Astrocyte (in vitro differentiated cells and primary cell): ENCODE data around the gene KRT26. TPM values are rescaled to one million over a fixed set of nuclear protein-coding genes. Genes with fewer than 3 reads are reported as not detected.

Experiments used
- DNase-seq: peaks from one replicate; pipeline ENCODE4 v3.0.0-alpha.2; 2010; ENCODE audit warnings: low read depth
- FAIRE-seq: peaks from 2 replicates; lab custom pipeline; 2011; peaks lifted over from hg19 to GRCh38; lab: Jason Lieb, UNC
- H2AFZ ChIP-seq: 2 replicates; pipeline ENCODE4 v1.6.0; 2012; ENCODE audit warnings: low read depth, low read length, inconsistent platforms
- H3K27ac ChIP-seq: 2 replicates; pipeline ENCODE4 v1.5.1; 2011; ENCODE audit warnings: low read depth, low read length, inconsistent platforms
- H3K27me3 ChIP-seq: 2 replicates; pipeline ENCODE4 v1.6.0; 2011; ENCODE audit warnings: low read length, inconsistent platforms; ENCODE audit not compliant: insufficient read depth
- H3K36me3 ChIP-seq: 2 replicates; pipeline ENCODE4 v1.5.1; 2011; ENCODE audit warnings: low read length, inconsistent platforms; ENCODE audit not compliant: insufficient read depth
- H3K4me1 ChIP-seq: 2 replicates; pipeline ENCODE4 v1.5.1; 2011; ENCODE audit warnings: low read length, inconsistent platforms; ENCODE audit not compliant: insufficient read depth
- H3K4me2 ChIP-seq: 2 replicates; pipeline ENCODE4 v1.6.0; 2012; ENCODE audit warnings: low read length, inconsistent platforms
- H3K4me3 ChIP-seq: 2 replicates; pipeline ENCODE4 v1.5.1; 2011; ENCODE audit warnings: low read depth, mild to moderate bottlenecking, low read length, inconsistent platforms; ENCODE audit not compliant: insufficient read depth
- H3K79me2 ChIP-seq: 2 replicates; pipeline ENCODE4 v1.6.0; 2012; ENCODE audit warnings: mild to moderate bottlenecking, low read length, inconsistent platforms; ENCODE audit not compliant: insufficient read depth
- H3K9ac ChIP-seq: 2 replicates; pipeline ENCODE4 v1.6.0; 2012; ENCODE audit warnings: mild to moderate bottlenecking, low read length, inconsistent platforms
- H3K9me3 ChIP-seq: 2 replicates; pipeline ENCODE4 v1.5.1; 2012; ENCODE audit warnings: low read depth, mild to moderate bottlenecking, low read length, inconsistent platforms; ENCODE audit not compliant: insufficient read depth
- H4K20me1 ChIP-seq: 2 replicates; pipeline ENCODE4 v1.6.0; 2012; ENCODE audit warnings: low read length, inconsistent platforms; ENCODE audit not compliant: insufficient read depth
- H3K27ac Mint-ChIP-seq: one replicate; pipeline ENCODE4 v1.8.0; 2021; ENCODE audit warnings: mild to moderate bottlenecking, mixed read lengths; ENCODE audit not compliant: unreplicated experiment
- H3K27me3 Mint-ChIP-seq: one replicate; pipeline ENCODE4 v1.8.0; 2021; ENCODE audit warnings: low read depth, mixed read lengths; ENCODE audit not compliant: unreplicated experiment
- H3K36me3 Mint-ChIP-seq: one replicate; pipeline ENCODE4 v1.8.0; 2021; ENCODE audit warnings: low read depth, mixed read lengths; ENCODE audit not compliant: unreplicated experiment
- H3K4me1 Mint-ChIP-seq: one replicate; pipeline ENCODE4 v1.8.0; 2021; ENCODE audit warnings: low read depth, mixed read lengths; ENCODE audit not compliant: unreplicated experiment
- H3K4me3 Mint-ChIP-seq: one replicate; pipeline ENCODE4 v1.8.0; 2021; ENCODE audit warnings: mild to moderate bottlenecking, moderate library complexity, mixed read lengths; ENCODE audit not compliant: unreplicated experiment
- H3K9me3 Mint-ChIP-seq: one replicate; pipeline ENCODE4 v1.8.0; 2021; ENCODE audit warnings: mild to moderate bottlenecking, mixed read lengths; ENCODE audit not compliant: unreplicated experiment
- EZH2 ChIP-seq: IDR thresholded peaks from 2 replicates; pipeline ENCODE4 v1.6.1; 2012; ENCODE audit warnings: mild to moderate bottlenecking, low read length, inconsistent platforms; ENCODE audit not compliant: insufficient read depth
- total RNA-seq: library from RNA; stranded (reverse); gene quantifications from 2 replicates; pipeline ENCODE4 v1.2.1, GENCODE V29; 2021
- TF ChIP-seq, protein P1 (sequence below): IDR thresholded peaks from 2 replicates; pipeline ENCODE4 v1.5.1; 2011; ENCODE audit warnings: low read depth, mild to moderate bottlenecking, inconsistent platforms, low read length, moderate library complexity; ENCODE audit not compliant: insufficient read depth

The KRT26 gene
- total RNA-seq, 1 donor from 2014 or later: not detected

DNA sequence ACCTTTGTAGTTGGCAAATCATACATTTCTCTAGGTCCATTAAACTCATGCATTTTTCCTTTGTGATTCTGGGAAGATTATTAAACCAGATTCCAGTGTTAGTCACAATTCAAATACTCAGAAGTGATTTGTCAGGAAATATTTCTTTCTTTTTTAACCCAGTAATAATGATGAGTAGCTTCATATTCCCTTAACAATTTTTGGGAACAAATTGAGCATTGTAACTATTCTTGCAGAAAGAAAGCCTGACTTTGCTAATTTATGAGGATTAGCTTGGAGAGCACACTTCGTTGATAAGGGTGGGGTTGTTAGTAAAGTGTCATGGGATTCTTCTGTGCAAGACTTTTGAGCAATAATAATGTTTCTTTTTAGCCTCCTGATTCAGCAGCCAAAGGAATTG lies 49.8 kb downstream of the KRT26 start:
- no peak overlapping the region for H2AFZ ChIP-seq

DNA sequence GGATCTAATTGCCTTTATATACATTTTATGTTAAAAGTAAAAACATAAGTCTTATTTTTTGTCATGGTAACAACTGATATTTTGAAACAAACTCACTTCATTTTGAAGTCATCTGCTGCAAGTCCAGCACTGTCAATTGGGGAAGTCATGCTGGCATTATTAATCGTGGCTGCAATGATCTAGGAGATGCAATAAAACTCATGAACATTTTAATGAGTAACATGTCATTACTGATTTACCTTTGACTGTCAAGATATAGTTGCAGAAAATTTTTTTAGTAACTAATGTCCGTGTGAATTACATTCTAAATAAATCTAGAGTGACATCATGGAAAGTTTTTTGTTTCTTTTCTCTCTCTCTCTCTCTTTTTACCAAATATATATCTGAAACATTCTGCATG lies 51.1 kb downstream of the KRT26 start:
- Histone ChIP-seq H3K9me3 (no peaks in the 10 kb centered on the region), H3K4me2 (no peak overlapping the region), H4K20me1 (no peaks in the 10 kb centered on the region), H3K4me1 (no peaks in the 10 kb centered on the region), H3K4me3 (no peak overlapping the region), H2AFZ (no peak overlapping the region), H3K27ac (no peak overlapping the region), H3K27me3 (peaks cover 16% of the 10 kb centered on the region), H3K79me2 (no peaks in the 10 kb centered on the region), H3K9ac (no peak overlapping the region), H3K36me3 (no peaks in the 10 kb centered on the region)
- H3K4me1 Mint-ChIP-seq: no peaks in the 10 kb centered on the region
- H3K27ac Mint-ChIP-seq: no peak overlapping the region
- FAIRE-seq (no peak), DNase-seq (no peak)
- TF ChIP-seq, protein P1, sequence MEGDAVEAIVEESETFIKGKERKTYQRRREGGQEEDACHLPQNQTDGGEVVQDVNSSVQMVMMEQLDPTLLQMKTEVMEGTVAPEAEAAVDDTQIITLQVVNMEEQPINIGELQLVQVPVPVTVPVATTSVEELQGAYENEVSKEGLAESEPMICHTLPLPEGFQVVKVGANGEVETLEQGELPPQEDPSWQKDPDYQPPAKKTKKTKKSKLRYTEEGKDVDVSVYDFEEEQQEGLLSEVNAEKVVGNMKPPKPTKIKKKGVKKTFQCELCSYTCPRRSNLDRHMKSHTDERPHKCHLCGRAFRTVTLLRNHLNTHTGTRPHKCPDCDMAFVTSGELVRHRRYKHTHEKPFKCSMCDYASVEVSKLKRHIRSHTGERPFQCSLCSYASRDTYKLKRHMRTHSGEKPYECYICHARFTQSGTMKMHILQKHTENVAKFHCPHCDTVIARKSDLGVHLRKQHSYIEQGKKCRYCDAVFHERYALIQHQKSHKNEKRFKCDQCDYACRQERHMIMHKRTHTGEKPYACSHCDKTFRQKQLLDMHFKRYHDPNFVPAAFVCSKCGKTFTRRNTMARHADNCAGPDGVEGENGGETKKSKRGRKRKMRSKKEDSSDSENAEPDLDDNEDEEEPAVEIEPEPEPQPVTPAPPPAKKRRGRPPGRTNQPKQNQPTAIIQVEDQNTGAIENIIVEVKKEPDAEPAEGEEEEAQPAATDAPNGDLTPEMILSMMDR: no peak
- no peak for TF ChIP-seq EZH2
- no peak overlapping the region for H3K4me3 Mint-ChIP-seq
- no peaks in the 10 kb centered on the region for H3K36me3 Mint-ChIP-seq
- H3K27me3 Mint-ChIP-seq: peaks cover 8% of the 10 kb centered on the region
- no peaks in the 10 kb centered on the region for H3K9me3 Mint-ChIP-seq

More for the DNA sequence above, 49.8 kb downstream of the KRT26 start:
- Histone ChIP-seq H3K4me2 (no peak overlapping the region), H3K27ac (no peak overlapping the region), H3K36me3 (no peaks in the 10 kb centered on the region), H3K27me3 (peaks cover 12% of the 10 kb centered on the region), H3K79me2 (no peaks in the 10 kb centered on the region), H3K4me1 (no peaks in the 10 kb centered on the region), H3K4me3 (no peak overlapping the region), H4K20me1 (no peaks in the 10 kb centered on the region), H3K9me3 (no peaks in the 10 kb centered on the region), H3K9ac (no peak overlapping the region)
- Mint-ChIP-seq H3K4me3 (no peak overlapping the region), H3K27ac (no peak overlapping the region), H3K9me3 (no peaks in the 10 kb centered on the region), H3K4me1 (no peaks in the 10 kb centered on the region), H3K27me3 (peaks cover 8% of the 10 kb centered on the region), H3K36me3 (no peaks in the 10 kb centered on the region)
- no peak for FAIRE-seq
- TF ChIP-seq EZH2: no peak
- TF ChIP-seq, protein P1: no peak
- peak; percentile 46 for DNase-seq

DNA sequence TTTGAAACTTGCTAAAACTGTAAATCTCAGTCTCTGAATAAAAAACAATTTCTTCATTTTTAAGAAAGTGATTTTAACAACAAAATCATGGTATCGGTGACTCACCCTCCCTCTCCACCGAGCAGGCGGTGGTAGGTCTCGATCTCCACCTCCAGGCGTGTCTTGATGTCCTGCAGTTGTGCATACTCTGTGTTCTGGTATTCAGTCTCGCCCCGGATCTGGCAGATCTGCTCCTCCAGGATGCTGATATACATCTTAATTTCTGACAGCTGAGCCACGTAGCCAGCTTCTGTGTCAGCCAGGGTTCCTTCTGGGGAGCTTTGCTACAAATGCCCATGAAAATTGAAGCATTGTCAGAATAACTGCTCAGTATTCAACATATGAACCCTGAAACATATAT lies 53.1 kb downstream of the KRT26 start:
- TF ChIP-seq, protein P1: no peak
- no peak for TF ChIP-seq EZH2
- H3K36me3 Mint-ChIP-seq: no peaks in the 10 kb centered on the region
- Histone ChIP-seq H3K9me3 (no peaks in the 10 kb centered on the region), H2AFZ (no peak overlapping the region), H3K4me1 (no peaks in the 10 kb centered on the region), H3K4me3 (no peak overlapping the region), H3K27me3 (peaks cover 16% of the 10 kb centered on the region), H3K79me2 (no peaks in the 10 kb centered on the region), H3K36me3 (no peaks in the 10 kb centered on the region), H3K9ac (no peak overlapping the region), H4K20me1 (no peaks in the 10 kb centered on the region), H3K27ac (no peak overlapping the region), H3K4me2 (no peak overlapping the region)
- peaks cover 9% of the 10 kb centered on the region for H3K27me3 Mint-ChIP-seq
- no peak for FAIRE-seq
- no peak overlapping the region for H3K27ac Mint-ChIP-seq
- no peak overlapping the region for H3K4me3 Mint-ChIP-seq
- H3K9me3 Mint-ChIP-seq: no peaks in the 10 kb centered on the region
- no peaks in the 10 kb centered on the region for H3K4me1 Mint-ChIP-seq
- peak; percentile 18 for DNase-seq
